HepG2 (cell line): ENCODE data around the gene PRR35. TPM values are rescaled to one million over a fixed set of nuclear protein-coding genes. Genes with fewer than 3 reads are reported as not detected.

Experiments
- BCL6 ChIP-seq: IDR thresholded peaks from 2 replicates; pipeline ENCODE4 v1.6.1; 2016; ENCODE audit warnings: missing genetic modification reagents, missing compliant biosample characterization
- CEBPG ChIP-seq: IDR thresholded peaks from 2 replicates; pipeline ENCODE4 v1.6.1; 2016
- GTF2F1 ChIP-seq: fragments of 150-350 bp; IDR thresholded peaks from 2 replicates; pipeline ENCODE4 v1.6.1; 2014; ENCODE audit warnings: low read length
- IRF1 ChIP-seq: sonication (generic); formaldehyde crosslinking; IDR thresholded peaks from 2 replicates; pipeline ENCODE4 v1.4.0; 2020; ENCODE audit warnings: low read depth, mild to moderate bottlenecking, missing genetic modification reagents
- MED8 ChIP-seq: sonication (generic); formaldehyde crosslinking; IDR thresholded peaks from 2 replicates; pipeline ENCODE4 v1.8.1; 2023; ENCODE audit warnings: mild to moderate bottlenecking, missing genetic modification reagents; ENCODE audit not compliant: insufficient replicate concordance
- MXI1 ChIP-seq: IDR thresholded peaks from 3 replicates; pipeline ENCODE4 v1.6.1; 2012; ENCODE audit warnings: low read depth, low read length, inconsistent platforms, borderline replicate concordance
- NFE2L2 ChIP-seq: fragments of 150-350 bp; IDR thresholded peaks from 2 replicates; pipeline ENCODE4 v1.6.1; 2014; ENCODE audit warnings: low read length
- NR0B2 ChIP-seq: sonication (generic); formaldehyde crosslinking; IDR thresholded peaks from 2 replicates; pipeline ENCODE4 v1.4.0; 2020; ENCODE audit warnings: mild to moderate bottlenecking, missing genetic modification reagents
- PAXIP1 ChIP-seq: sonication (generic); formaldehyde crosslinking; conservative IDR thresholded peaks from 2 replicates; pipeline ENCODE4 v1.4.0; 2020; ENCODE audit warnings: mild to moderate bottlenecking, missing genetic modification reagents, moderate library complexity
- TBX3 ChIP-seq: fragments of 450-650 bp; IDR thresholded peaks from 2 replicates; pipeline ENCODE4 v1.6.1; 2017; ENCODE audit warnings: antibody characterized with exemption, mild to moderate bottlenecking, inconsistent platforms, borderline replicate concordance
- ZBTB3 ChIP-seq: sonication (generic); formaldehyde crosslinking; IDR thresholded peaks from 2 replicates; pipeline ENCODE4 v1.4.0; 2020; ENCODE audit warnings: low read depth, mild to moderate bottlenecking, moderate library complexity, missing genetic modification reagents, borderline replicate concordance
- ZBTB37 ChIP-seq: sonication (generic); formaldehyde crosslinking; IDR thresholded peaks from 2 replicates; pipeline ENCODE4 v1.4.0; 2020; ENCODE audit warnings: mild to moderate bottlenecking, missing genetic modification reagents
- ZBTB46 ChIP-seq: sonication (generic); formaldehyde crosslinking; IDR thresholded peaks from 2 replicates; pipeline ENCODE4 v1.4.0; 2020; ENCODE audit warnings: mild to moderate bottlenecking, missing genetic modification reagents, borderline replicate concordance
- ZHX1 ChIP-seq: sonication (generic); formaldehyde crosslinking; IDR thresholded peaks from 2 replicates; pipeline ENCODE4 v1.8.1; 2022; ENCODE audit warnings: low read depth, mild to moderate bottlenecking, missing genetic modification reagents
- ZNF24 ChIP-seq: fragments of 450-650 bp; IDR thresholded peaks from 2 replicates; pipeline ENCODE4 v1.6.1; 2017; ENCODE audit warnings: antibody characterized with exemption, mild to moderate bottlenecking
- ZNF317 ChIP-seq: sonication (generic); formaldehyde crosslinking; IDR thresholded peaks from 2 replicates; pipeline ENCODE4 v1.5.0; 2020; ENCODE audit warnings: mild to moderate bottlenecking, missing genetic modification reagents
- ZNF639 ChIP-seq: conservative IDR thresholded peaks from 2 replicates; pipeline ENCODE4 v1.6.1; 2018; ENCODE audit warnings: missing genetic modification reagents
- ZNF777 ChIP-seq: sonication (generic); formaldehyde crosslinking; IDR thresholded peaks from 2 replicates; pipeline ENCODE4 v1.4.0; 2020; ENCODE audit warnings: missing genetic modification reagents
- polyA plus RNA-seq, 8 experiments: library from polyadenylated mRNA; depleted of rRNA in 3 of 8; stranded (reverse) in 7 of 8; unstranded in 1 of 8; fragments of >200 nt; fragmentation: Illumina TruSeq in 4 of 8; extraction: Trizol in 4 of 8; gene quantifications; 2 replicates each; pipeline versions ENCODE4 v1.2.1 to v1.2.3, GENCODE V29; 2011 to 2016; ENCODE audit warnings: low read depth in 4 of 8, missing spikeins in 1 of 8, mixed read lengths in 1 of 8; ENCODE audit not compliant: insufficient read depth in 1 of 8
- total RNA-seq, 5 experiments: library from RNA; depleted of rRNA; stranded (reverse); fragments of >200 nt; fragmentation: Illumina TruSeq; extraction: Trizol; gene quantifications; 2 replicates each; pipeline ENCODE4 v1.2.3, GENCODE V29; 2016; ENCODE audit warnings: low read depth in 1 of 5

PRR35 gene
- total and polyA plus RNA-seq, 2 of the 13 experiments (the other 11 are each of a cell fraction or from before 2014, with no cell fraction given): 0.07 to 0.16 TPM

- TF ChIP-seq PAXIP1 (CRISPR knock-in tag) (peak; percentile 34; the same call in 1 of the 2 replicates), TBX3 (peak; percentile 25; the same call in 1 of the 2 replicates), MED8 (CRISPR knock-in tag) (no peak), ZNF639 (no peak), IRF1 (CRISPR knock-in tag) (no peak), NR0B2 (CRISPR knock-in tag) (0 out of 2 replicates have a peak, but pooled peaks have one; percentile 23), ZHX1 (no peak), ZBTB46 (CRISPR knock-in tag) (no peak), CEBPG (CRISPR knock-in tag) (no peak), ZNF317 (CRISPR knock-in tag) (no peak), GTF2F1 (no peak), ZNF24 (no peak), ZBTB37 (CRISPR knock-in tag) (no peak), BCL6 (no peak), ZNF777 (CRISPR knock-in tag) (no peak), MXI1 (no peak), ZBTB3 (CRISPR knock-in tag) (no peak), NFE2L2 (no peak)
These were observed 25.2 kb downstream of the PRR35 start (continued) for GRCh38 chr16:585351-585750.
